GM19438 (cell line): Measurements from ENCODE around the gene BAG1.
A peak's percentile ranks its signal among the peaks of the same experiment; 100 is the strongest.

ENCODE experiments used
- ATAC-seq: cut with Tn5 transposase; IDR thresholded peaks from one replicate; pipeline ENCODE4 v1.9.1; 2021; ENCODE audit warnings: low read depth; ENCODE audit not compliant: unreplicated experiment

BAG1 gene

DNA sequence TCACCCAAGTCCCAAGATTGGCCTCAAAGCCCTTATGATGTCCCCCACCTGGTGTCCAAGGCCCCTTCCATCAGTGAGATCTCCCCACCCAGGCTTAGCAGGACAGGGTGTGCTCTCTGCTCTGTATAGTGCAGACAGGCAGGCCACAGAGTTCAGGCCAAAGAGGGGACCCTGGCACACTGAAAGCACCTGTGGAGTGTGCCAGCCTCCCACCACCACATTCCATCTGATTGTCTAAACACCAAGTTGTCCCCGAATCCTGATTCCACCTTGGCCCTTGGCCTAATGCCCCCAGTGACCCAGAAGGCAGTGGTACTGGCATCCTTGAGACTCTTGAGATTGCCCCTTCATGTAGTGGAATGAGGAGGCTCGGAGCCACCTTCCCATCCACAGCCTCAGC, 19.2 kb downstream of the BAG1 start:
- ATAC-seq, result no peak

- ATAC-seq, result no peak
Observed at GRCh38 chr9:33244137-33244784, 20.2 kb downstream of the BAG1 start.

DNA sequence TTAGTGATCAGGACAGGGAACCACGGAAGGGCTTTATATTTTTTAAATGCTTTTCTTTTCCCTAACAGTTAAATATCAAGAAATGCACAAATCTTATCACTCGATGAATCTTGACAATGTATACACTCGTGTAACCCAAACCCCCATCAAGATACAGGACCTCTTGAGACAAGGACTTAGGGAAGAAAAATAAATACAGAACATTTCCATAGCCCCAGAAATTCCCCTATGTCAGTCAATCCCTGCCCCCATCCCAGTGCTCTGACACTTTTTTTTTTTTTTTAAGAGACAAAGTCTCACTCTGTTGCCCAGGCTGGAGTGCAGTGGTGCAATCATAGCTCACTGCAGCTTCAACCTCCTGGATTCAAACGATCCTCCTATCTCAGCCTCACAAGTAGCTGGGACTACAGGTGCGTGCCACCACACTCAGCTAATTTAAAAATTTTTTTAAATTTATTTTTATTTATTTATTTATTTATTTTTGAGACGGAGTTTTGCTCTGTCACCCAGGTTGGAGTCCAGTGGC, 21.8 kb downstream of the BAG1 start:
- ATAC-seq, result no peak

DNA sequence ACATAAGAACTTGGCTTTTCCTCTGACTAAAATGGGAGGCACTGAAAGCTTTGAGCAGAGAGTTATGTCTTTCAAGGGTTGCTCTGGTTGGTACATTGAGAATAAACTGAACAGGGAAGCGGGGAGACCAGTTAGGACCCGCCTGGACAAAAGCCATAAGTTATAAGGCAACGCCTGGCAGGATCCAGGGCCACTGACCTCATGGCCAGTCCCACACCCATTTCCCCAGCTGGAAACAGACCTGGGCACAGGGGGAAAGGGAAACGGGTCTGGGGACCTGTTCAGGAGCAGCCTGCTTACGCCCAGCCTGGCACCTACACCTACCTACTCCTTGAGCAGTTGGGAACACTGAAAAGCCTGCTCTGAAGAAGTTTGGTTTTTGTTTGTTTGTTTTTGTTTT, 23.2 kb downstream of the BAG1 start:
- no peak for ATAC-seq

DNA sequence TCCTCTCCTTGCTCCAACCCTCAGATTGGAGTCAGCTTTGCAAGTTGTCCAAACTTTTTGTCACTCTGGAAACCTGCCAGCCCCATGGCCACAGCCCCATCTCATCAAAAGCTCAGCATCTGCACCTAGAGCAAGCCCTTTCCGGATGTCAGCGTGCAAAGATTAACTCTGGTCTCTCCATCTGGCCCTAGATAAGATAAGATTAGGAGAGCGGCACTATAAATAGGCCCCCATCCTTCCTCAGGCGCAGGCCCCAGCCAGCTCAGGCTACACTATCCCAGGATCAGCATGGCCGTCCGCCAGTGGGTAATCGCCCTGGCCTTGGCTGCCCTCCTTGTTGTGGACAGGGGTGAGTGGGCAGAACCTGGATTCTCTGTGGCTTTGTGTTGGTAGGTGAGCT, 24.6 kb downstream of the BAG1 start, which contains the start of gene SPINK4:
Gene SPINK4, plus strand, starts transcription at position 247 of the 400 bp plus-strand sequence. Its CDS starts 42 bp downstream, at position 289.
- ATAC-seq, result no peak

- ATAC-seq, result no peak
Observed at GRCh38 chr9:33236571-33236970, 27.9 kb downstream of the BAG1 start.

DNA sequence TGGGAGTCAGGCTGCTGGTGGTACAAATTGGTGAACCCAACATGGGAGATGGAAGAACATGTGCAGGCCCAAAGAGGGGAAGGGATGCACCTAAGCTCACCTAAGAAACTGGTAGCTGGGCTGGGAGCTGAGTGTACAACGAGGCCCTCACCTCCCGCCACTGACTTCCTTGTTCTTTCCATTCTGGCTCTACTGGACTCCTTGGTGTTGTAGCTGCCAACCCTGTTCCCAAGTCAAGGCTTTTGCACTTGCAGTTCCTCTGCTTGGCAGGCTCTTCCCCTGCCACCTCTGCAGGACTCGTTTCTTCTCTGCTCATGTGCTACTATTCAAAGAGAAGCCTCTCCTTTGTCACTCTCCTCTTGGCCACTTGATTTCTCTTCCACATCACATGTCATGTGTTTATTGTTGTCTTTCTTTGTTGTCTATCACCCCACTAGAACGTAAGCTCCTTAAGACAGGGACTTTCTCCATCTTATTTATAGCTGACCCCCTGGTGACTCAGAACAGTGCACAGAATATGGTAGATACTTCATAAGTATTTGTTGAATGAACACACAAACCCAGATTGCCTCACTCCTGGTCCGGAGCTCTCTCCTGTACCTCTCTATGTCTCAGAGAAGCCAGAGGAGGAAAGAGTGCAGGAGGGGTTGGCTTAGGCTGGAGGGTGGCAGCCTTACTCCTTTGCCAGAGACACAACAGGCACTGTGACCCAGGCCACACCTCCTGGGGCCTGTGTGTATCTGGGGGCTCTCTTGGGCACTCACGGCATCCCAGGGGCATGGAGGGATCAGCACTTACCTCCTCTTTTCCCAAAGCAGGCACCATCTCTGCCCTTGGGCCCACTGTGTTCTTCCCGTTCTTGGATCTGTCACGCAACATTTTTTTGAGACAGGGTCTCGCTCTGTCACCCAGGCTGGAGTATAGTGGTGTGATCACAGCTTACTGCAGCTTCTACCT, 29.7 kb downstream of the BAG1 start:
- ATAC-seq, result no peak

- no peak for ATAC-seq
Observed at GRCh38 chr9:33233626-33234342, 30.7 kb downstream of the BAG1 start.

GRCh38 chr9:33232815-33233214, 31.7 kb downstream of the BAG1 start:
- ATAC-seq, result no peak

DNA sequence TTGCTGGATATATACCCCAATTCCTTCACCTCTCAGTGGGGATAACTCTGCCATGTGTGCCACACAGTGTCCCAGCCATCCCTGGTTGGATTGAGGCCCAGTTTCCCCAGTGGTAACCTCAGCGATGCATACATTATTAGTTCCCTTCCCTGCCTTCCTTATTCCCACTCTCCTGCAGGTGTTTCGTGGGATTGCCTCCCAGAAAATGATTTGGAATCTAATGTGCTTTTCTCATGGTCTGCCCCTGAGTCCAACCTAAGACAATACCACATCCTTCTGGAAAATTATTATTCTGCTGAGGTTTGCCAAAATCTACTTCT, 32.9 kb downstream of the BAG1 start:
- no peak for ATAC-seq

- no peak for ATAC-seq
Observed at GRCh38 chr9:33230756-33231622, 33.5 kb downstream of the BAG1 start.

GRCh38 chr9:33229359-33230114, 35.0 kb downstream of the BAG1 start:
- no peak for ATAC-seq

DNA sequence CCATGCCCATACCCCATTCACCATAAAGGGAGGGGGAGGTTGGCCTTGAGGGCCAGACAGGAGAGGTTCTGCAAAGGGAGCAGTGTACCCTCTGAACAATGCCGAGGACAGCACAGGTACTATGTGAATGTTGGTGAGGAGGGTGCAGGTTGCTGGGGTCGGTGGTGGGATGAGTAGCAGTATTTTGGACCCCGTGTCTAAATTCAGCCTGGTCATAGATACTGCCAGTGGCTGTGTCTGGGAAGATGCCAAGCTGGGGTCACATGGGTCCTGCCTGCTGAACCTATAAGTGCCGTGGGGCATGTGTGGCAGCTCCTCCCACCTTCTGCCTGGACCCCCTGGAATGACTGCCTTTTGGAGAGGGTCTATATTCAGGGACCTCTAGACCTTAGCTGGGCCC, 35.9 kb downstream of the BAG1 start:
- no peak for ATAC-seq

DNA sequence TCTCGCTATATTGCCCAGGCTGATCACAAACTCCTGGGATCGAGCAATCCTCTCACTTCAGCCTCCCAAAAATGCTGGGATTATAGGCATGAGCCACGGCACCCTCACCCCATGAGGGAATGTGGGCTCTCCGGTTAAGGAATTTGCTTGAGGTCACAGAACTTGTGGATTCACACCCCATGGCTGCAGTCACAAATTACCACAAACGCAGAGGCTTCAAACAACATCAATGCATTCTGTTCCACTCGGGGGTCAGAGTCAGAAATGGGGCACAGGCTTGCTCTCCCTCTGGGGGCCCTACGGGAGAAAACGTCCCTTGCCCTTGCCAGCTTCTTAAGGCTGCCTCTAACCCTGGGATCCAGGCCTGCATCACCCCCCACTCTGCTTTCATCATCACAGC, 36.8 kb downstream of the BAG1 start:
- no peak for ATAC-seq

DNA sequence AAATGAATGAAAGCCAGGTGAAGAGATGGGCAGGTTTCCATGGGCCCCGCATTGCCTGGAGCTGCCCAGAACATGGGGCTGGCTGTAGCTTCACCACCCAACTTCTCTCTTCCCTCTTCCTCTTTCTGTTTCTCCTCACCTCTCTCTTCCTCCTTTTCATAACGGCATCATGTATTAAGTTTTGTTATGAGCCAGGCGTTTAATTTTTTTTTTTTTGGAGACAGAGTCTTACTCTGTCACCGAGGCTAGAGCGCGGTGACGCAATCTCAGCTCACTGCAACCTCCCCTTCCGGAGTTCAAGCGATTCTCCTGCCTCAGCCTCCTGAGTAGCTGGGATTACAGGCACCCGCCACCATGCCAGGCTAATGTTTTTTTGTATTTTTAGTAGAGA, 37.5 kb downstream of the BAG1 start:
- peak; percentile 70 for ATAC-seq

- ATAC-seq, result no peak
Observed at GRCh38 chr9:33225319-33226147, 39.0 kb downstream of the BAG1 start.

DNA sequence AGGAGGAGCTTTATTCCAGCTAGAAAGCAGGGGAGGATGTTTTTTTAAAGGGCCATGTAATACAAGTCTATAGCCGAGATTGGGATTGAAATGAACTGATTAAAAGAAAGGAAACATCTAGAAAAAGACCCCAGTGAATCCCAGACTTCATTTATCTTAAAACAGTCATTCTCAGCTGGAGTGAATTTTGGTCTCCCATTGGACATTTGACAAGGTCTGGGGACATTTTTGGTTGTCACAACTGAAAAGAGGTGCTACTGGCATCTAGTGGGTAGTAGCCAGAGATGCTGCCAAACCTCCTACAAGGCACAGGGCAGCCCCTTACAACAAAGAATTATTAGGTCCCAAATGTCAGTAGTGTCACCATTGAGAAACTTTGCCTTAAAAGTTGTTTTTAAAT, 40.8 kb downstream of the BAG1 start:
- no peak for ATAC-seq

DNA sequence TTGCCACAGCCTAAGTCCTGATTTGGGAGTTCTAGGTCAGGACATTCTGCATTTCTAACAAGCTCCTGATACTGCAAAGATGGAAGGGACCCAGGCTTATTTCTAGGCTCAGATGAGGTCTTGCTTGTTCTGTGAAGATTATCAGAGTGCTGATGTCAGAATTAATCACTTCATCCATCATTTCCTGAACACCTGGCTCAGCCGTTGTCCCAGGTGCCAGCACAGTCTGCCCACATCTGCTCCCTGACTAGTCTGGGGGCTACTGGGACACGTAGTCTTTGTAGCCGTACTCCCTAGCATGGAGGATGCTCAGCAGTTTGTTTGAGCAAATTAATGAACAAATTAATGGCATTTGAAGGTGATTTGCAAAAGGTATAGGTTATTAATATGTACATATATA, 42.5 kb downstream of the BAG1 start:
- ATAC-seq, result no peak

DNA sequence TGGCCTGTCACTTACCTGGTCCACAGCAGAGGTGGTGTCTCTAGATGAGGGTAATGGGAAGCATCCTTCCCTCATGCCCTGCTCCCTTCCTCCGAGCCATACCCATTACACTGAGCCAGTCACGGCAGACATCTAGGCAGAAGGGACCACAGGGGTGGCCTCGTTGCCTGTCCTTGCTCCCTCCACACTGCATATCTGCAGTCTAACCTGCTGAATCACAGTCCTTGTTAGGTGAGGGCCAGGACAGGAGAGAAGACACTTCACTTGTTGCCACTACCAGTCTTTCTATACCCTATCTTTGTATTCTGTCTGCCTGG, 43.0 kb downstream of the BAG1 start:
- ATAC-seq, result no peak
